ENCODE data around the gene SRF. TPM values are rescaled to one million over a fixed set of nuclear protein-coding genes. Genes with fewer than 3 reads are reported as not detected.
A peak's percentile ranks its signal among the peaks of the same experiment; 100 is the strongest.

Gene SRF
- total RNA-seq, result 10 to 100 TPM; 12.7 to 30.7 TPM

DNA sequence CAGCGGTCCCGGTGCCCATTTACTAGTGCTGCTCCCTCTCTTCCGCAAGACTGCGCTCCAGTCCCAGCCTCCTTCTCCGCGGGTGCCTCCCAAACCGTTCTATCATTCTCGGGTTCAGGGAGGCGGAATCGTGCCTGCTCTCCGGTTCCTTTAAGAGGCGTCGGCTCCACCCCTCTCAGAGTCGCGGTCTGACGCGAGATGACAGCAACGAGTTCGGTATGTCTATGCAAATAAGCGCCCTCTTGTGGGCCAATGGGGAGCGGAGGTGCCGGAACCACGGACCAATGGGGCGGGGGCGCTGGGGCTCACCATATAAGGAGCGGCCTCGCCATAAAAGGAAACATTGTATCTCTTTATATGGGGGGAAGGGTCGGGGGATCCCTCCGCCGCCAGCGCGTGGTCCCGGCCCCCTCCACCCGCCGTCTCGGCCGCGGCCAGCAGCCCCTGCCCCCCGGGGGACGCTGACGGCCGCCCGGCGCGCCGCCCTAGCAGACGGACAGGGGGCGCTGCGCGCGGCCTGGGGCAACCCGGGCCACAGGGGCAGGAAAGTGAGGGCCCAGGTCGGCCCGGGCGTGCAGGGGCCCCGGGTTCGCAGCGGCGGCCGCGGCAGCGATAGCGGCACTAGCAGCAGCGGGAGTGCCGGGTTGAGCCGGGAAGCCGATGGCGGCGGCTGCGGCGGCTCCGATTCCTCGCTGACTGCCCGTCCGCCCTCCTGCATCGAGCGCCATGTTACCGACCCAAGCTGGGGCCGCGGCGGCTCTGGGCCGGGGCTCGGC lies at the start of gene SRF:
SRF (plus strand) TSS at position 339 of the 776 bp plus-strand sequence; CDS start at position 727, 388 bp downstream.
- peak; percentile 99 to 100 (median 100) for DNase-seq
- peak within 1 kb of the TSS; percentile 93 to 97 (median 96) for H3K27ac ChIP-seq
- ATAC-seq, result peak; percentile 82
- no peaks in the 10 kb centered on the region for H3K27me3 ChIP-seq
- no peaks in the 10 kb centered on the region for H3K9me3 ChIP-seq
- peaks cover 0 to 2% of the 10 kb centered on the region in 2 donors for H3K36me3 ChIP-seq (replicated peaks in 1 of 2; ENCODE audit: insufficient read depth in 1 of 2, low read depth in 2 of 2)
- H3K4me3 ChIP-seq, result peak within 1 kb of the TSS; percentile 73 to 86
- peak; percentile 58 to 84 (median 64) for TF ChIP-seq POLR2A (IDR thresholded peaks at IDR 0.05)
- TF ChIP-seq, protein P1, sequence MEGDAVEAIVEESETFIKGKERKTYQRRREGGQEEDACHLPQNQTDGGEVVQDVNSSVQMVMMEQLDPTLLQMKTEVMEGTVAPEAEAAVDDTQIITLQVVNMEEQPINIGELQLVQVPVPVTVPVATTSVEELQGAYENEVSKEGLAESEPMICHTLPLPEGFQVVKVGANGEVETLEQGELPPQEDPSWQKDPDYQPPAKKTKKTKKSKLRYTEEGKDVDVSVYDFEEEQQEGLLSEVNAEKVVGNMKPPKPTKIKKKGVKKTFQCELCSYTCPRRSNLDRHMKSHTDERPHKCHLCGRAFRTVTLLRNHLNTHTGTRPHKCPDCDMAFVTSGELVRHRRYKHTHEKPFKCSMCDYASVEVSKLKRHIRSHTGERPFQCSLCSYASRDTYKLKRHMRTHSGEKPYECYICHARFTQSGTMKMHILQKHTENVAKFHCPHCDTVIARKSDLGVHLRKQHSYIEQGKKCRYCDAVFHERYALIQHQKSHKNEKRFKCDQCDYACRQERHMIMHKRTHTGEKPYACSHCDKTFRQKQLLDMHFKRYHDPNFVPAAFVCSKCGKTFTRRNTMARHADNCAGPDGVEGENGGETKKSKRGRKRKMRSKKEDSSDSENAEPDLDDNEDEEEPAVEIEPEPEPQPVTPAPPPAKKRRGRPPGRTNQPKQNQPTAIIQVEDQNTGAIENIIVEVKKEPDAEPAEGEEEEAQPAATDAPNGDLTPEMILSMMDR (IDR thresholded peaks at IDR 0.05), result peak; percentile 15 to 88 (median 70)
- intact Hi-C loops (cut with DNase I), result no loop called here
- H3K4me1 ChIP-seq, result peaks cover 34% of the 10 kb centered on the region
- 0 to 1% methylated on average over 11 to 77 of the region's 83 CpGs for WGBS, 2 donors

DNA sequence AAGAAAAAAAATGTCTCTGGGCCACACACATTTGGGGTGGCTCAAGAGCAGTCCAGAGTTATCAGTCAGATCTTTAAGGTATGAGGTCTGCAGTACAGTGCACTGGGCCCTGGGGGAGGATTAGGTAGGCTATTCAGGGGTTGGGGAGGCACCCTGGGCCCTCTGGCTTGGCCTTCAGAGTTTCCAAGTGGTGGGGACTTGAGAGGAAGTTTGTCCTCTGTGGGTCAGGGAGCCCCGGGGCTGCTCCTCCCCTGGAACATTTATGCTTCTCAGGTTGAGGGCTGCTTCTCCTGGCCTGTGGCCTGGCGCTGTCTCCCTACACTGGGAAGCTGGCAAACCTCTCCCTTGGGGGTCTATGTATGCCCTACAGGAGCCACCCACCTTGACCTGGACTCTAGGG lies 48.9 kb upstream of the SRF start:
- Histone ChIP-seq H3K27ac (no peak overlapping the region), H3K9me3 (no peaks in the 10 kb centered on the region), H3K27me3 (no peaks in the 10 kb centered on the region), H3K4me3 (no peak overlapping the region), H3K4me1 (no peaks in the 10 kb centered on the region), H3K36me3 (replicated peaks in 1 of 2; ENCODE audit: insufficient read depth in 1 of 2, low read depth in 2 of 2) (no peaks in the 10 kb centered on the region)
- 69 to 100% methylated on average over 1 to 2 of the region's 2 CpGs for WGBS, 2 donors
- intact Hi-C loops (cut with DNase I), result no loop called here
- ATAC-seq (no peak), DNase-seq (no peak)
- TF ChIP-seq, protein P1 (IDR thresholded peaks at IDR 0.05), result no peak
- no peak for TF ChIP-seq POLR2A (IDR thresholded peaks at IDR 0.05)

DNA sequence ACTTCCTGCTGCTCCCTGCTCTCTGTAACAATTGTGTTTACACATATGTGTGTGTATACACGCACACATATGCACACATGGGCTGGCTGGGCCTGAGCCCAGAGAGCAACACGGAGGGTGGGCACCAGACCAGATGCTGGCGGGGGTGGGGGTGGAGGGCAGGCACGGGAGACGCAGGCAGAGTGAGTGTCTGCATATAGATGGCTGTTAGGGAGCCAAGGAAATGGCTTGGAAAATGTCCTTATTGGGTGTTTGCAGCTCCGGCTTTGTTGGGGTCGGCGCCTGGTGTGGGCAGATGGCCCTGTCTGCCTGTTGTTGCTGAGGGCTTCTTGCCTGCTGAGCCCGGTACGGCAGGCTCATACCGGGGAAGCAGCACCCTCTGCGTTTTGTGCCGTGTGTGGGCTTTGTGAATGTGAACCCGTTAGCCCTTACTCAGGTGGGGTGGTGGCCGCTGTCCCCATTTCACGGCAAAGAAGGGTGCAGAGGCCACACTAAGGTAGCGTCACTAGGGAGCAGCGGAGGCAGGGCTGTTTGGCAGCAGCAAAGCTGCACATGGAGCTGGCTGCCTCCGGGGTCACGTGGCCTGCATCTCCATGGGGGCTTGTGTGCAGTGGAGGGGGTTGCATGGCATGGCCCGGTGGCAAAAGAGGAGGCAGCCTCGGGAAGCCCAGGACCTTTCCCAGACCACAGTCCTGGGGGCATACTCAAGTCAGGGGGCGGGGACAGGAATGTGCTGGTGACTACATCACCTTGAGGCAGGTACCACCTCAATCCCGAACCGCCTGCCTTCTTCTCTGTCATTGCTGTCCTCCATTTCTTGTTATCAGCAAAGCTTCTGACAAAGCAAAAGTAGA lies 47.4 kb upstream of the SRF start:
- 83 to 87% methylated on average over 17 to 23 of the region's 25 CpGs for WGBS, 2 donors
- TF ChIP-seq, protein P1 (IDR thresholded peaks at IDR 0.05), result no peak
- no peak for TF ChIP-seq POLR2A (IDR thresholded peaks at IDR 0.05)
- DNase-seq (no peak), ATAC-seq (no peak)
- Histone ChIP-seq H3K4me1 (no peaks in the 10 kb centered on the region), H3K27me3 (no peaks in the 10 kb centered on the region), H3K36me3 (replicated peaks in 1 of 2; ENCODE audit: insufficient read depth in 1 of 2, low read depth in 2 of 2) (no peaks in the 10 kb centered on the region), H3K9me3 (no peaks in the 10 kb centered on the region), H3K27ac (peak overlapping the region in 1 of 4 donors; percentile 2), H3K4me3 (no peak overlapping the region)
- intact Hi-C loops (cut with DNase I), result no loop called here

DNA sequence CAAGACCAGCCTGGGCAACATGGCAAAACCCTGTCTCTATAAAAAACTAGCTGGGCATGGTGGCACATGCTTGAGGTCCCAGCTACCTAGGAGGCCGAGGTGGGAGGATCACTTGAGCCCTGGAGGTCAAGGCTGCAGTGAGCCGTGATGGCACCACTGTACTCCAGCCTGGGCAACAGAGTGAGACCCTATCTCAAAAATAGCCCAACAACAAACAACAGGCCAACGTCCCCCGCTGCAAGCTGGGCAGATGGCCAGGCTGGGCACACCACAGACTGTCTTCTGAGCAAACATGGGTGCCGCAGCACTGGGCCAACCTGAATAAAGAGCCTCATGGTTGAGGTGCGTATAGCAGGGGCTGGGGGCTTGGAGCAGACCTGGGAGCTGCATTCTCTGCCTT lies 46.6 kb upstream of the SRF start:
- intact Hi-C loops (cut with DNase I), result no loop called here

More for the DNA sequence above, 46.6 kb upstream of the SRF start:
- TF ChIP-seq, protein P1 (IDR thresholded peaks at IDR 0.05), result no peak
- no peak for TF ChIP-seq POLR2A (IDR thresholded peaks at IDR 0.05)
- no peaks in the 10 kb centered on the region for H3K4me1 ChIP-seq
- no peak overlapping the region for H3K4me3 ChIP-seq
- no peaks in the 10 kb centered on the region for H3K27me3 ChIP-seq
- no peaks in the 10 kb centered on the region for H3K9me3 ChIP-seq
- ATAC-seq (no peak), DNase-seq (no peak)
- 74 to 83% methylated on average over 2 to 6 of the region's 6 CpGs for WGBS, 2 donors
- no peaks in the 10 kb centered on the region for H3K36me3 ChIP-seq (replicated peaks in 1 of 2; ENCODE audit: insufficient read depth in 1 of 2, low read depth in 2 of 2)
- H3K27ac ChIP-seq, result peak overlapping the region in 1 of 4 donors; percentile 15

All from body of pancreas (tissue), 4 donors.